COLO668 (cell line): Measurements from ENCODE around the gene CSNK2A1.
A peak's percentile ranks its signal among the peaks of the same experiment; 100 is the strongest.
"Not testable (repeated sequence)": the region's sequence is repeated elsewhere in the genome, so short reads cannot be mapped to it uniquely, and the experiment has no call there.

ENCODE experiments used
- DNase-seq: peaks from one replicate; lab custom pipeline; 2025; ENCODE audit not compliant: unreplicated experiment; lab: John Stamatoyannopoulos, UW

Gene CSNK2A1

GRCh38 chr20:543369-544152 lies at the start of gene CSNK2A1:
Gene CSNK2A1, minus strand, starts transcription at chr20:543790. Its CDS starts 35,239 bp downstream, at chr20:508551.
- DNase-seq, result peak; percentile 98

GRCh38 chr20:592506-592905 lies 48.9 kb upstream of the CSNK2A1 start:
- DNase-seq, result no peak

GRCh38 chr20:591941-592340 lies 48.4 kb upstream of the CSNK2A1 start:
- no peak for DNase-seq

GRCh38 chr20:588932-589672 lies 45.5 kb upstream of the CSNK2A1 start:
- DNase-seq, result no peak

GRCh38 chr20:588476-588875 lies 44.9 kb upstream of the CSNK2A1 start:
- DNase-seq, result no peak

- no peak for DNase-seq
Measured at GRCh38 chr20:584971-585301, 41.3 kb upstream of the CSNK2A1 start.

GRCh38 chr20:584161-584970 lies 40.8 kb upstream of the CSNK2A1 start:
- no peak for DNase-seq

GRCh38 chr20:582204-582603 lies 38.6 kb upstream of the CSNK2A1 start:
- DNase-seq, result no peak

- DNase-seq, result not testable (repeated sequence)
Measured at GRCh38 chr20:578940-579690, 35.5 kb upstream of the CSNK2A1 start.

GRCh38 chr20:577167-577791 lies 33.7 kb upstream of the CSNK2A1 start:
- no peak for DNase-seq

- peak; percentile 27 for DNase-seq
Measured at GRCh38 chr20:576156-576555, 32.6 kb upstream of the CSNK2A1 start.

- DNase-seq, result no peak
Measured at GRCh38 chr20:575230-575629, 31.6 kb upstream of the CSNK2A1 start.

- no peak for DNase-seq
Measured at GRCh38 chr20:574297-574942, 30.8 kb upstream of the CSNK2A1 start.

- no peak for DNase-seq
Measured at GRCh38 chr20:573414-574296, 30.1 kb upstream of the CSNK2A1 start.

- no peak for DNase-seq
Measured at GRCh38 chr20:572727-573126, 29.1 kb upstream of the CSNK2A1 start.

- DNase-seq, result no peak
Measured at GRCh38 chr20:571754-572441, 28.3 kb upstream of the CSNK2A1 start.

- DNase-seq, result no peak
Measured at GRCh38 chr20:568673-569415, 25.3 kb upstream of the CSNK2A1 start.
